HFFc6 (cell line): ENCODE measurements around the gene UAP1L1. TPM values are rescaled to one million over a fixed set of nuclear protein-coding genes. Genes with fewer than 3 reads are reported as not detected.

Experiments used
- DNase-seq: peaks from one replicate; pipeline ENCODE4 v3.0.0-alpha.2; 2018
- H3K27ac Mint-ChIP-seq: 2 replicates; pipeline ENCODE4 v1.8.0; 2020; ENCODE audit warnings: mild to moderate bottlenecking, mixed read lengths
- H3K27me3 Mint-ChIP-seq: 2 replicates; pipeline ENCODE4 v1.8.0; 2021; ENCODE audit warnings: mild to moderate bottlenecking, moderate library complexity, mixed read lengths; ENCODE audit not compliant: insufficient read depth
- H3K36me3 Mint-ChIP-seq: 2 replicates; pipeline ENCODE4 v1.8.0; 2021; ENCODE audit warnings: low read depth, mixed read lengths
- H3K4me1 Mint-ChIP-seq: 2 replicates; pipeline ENCODE4 v1.8.0; 2020; ENCODE audit warnings: low read depth, mixed read lengths
- H3K4me3 Mint-ChIP-seq: 2 replicates; pipeline ENCODE4 v1.8.0; 2020; ENCODE audit warnings: mild to moderate bottlenecking, moderate library complexity, mixed read lengths
- H3K9me3 Mint-ChIP-seq: 2 replicates; pipeline ENCODE4 v1.8.0; 2020; ENCODE audit warnings: mild to moderate bottlenecking, mixed read lengths
- CTCF ChIP-seq: fragments of 200-600 bp; sonication (generic); IDR thresholded peaks from 2 replicates; pipeline ENCODE4 v1.5.0; 2021; ENCODE audit warnings: antibody characterized with exemption, mild to moderate bottlenecking
- total RNA-seq, 6 experiments: library from RNA; stranded (reverse); fragmentation: NEBNext Ultra II Directional; extraction: Animal tissue kit (Norgen Biotek cat#: 25700); gene quantifications; 2 replicates in 1 of 6; 3 replicates in 5 of 6; pipeline ENCODE4 v1.2.3, GENCODE V29; 2021

The UAP1L1 gene
- total RNA-seq, 6 experiments from 2014 or later: 9.4 to 13.1 (median 10.6) TPM

DNA sequence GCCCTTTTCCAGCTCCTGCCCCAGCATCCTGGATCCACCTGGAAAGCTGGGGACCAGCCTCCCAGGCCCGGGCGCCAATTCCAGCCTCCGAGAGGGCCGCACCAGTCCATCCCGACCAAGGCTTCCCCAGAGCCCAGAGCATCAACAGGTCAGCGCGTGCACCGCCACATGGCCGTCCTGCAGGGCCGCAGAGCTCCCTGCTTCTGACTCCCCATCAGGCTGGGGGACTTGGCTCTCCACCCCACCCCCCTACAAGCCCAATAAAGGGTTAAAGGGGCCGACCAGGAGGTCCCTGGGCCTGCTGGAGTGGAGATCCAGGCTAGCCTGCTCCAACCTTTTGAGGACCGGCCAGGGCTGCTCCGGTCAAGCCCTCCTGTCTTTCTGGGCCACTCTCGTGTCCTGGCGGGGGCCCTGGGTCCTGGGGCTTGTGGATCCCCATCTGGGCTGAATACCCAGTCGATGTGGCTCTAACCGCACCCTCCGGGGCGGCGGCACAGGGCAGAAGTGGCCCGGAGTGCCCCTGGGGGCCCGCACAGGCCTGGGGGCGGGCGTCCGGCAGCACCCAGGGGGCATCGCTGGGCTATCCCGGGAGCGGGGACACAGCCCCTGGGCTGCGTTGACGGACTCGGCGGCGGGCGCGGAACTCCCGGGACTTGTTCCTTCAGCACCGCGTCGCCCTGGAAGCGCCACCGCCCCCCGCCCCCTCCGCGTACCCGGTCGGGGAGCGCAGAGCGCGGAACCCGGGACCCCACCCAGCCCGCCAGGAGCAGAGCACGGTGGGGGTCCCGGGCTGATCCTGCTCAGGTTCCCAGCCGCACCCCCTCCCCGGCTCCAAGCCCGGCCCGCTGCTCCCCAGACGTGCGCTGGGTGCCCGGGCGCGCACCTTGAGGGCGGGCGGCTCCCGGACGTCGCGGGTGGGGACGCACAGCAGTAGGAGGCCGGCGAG is 24.0 kb upstream of the UAP1L1 start:
- H3K4me1 Mint-ChIP-seq: peaks cover 6% of the 10 kb centered on the region
- H3K36me3 Mint-ChIP-seq: no peaks in the 10 kb centered on the region
- no peak for DNase-seq
- peaks cover 17% of the 10 kb centered on the region for H3K27me3 Mint-ChIP-seq
- TF ChIP-seq CTCF: no peak
- no peaks in the 10 kb centered on the region for H3K9me3 Mint-ChIP-seq
- no peak overlapping the region for H3K27ac Mint-ChIP-seq
- no peak overlapping the region for H3K4me3 Mint-ChIP-seq

- H3K4me1 Mint-ChIP-seq: peaks cover 6% of the 10 kb centered on the region
- DNase-seq: no peak
- H3K9me3 Mint-ChIP-seq: no peaks in the 10 kb centered on the region
- no peak within 1 kb of the TSS for H3K4me3 Mint-ChIP-seq
- TF ChIP-seq CTCF: no peak
- no peaks in the 10 kb centered on the region for H3K36me3 Mint-ChIP-seq
- peaks cover 17% of the 10 kb centered on the region for H3K27me3 Mint-ChIP-seq
- H3K27ac Mint-ChIP-seq: no peak within 1 kb of the TSS
Measured at GRCh38 chr9:137053944-137054931, 23.1 kb upstream of the UAP1L1 start, which contains the start of gene ENTPD2. TSS of gene ENTPD2 (minus strand) at chr9:137054061. CDS start at chr9:137053997, 64 bp downstream.

- Mint-ChIP-seq H3K27ac (no peak overlapping the region), H3K4me3 (no peak overlapping the region), H3K36me3 (no peaks in the 10 kb centered on the region), H3K9me3 (no peaks in the 10 kb centered on the region), H3K27me3 (peaks cover 12% of the 10 kb centered on the region), H3K4me1 (peaks cover 6% of the 10 kb centered on the region)
- TF ChIP-seq CTCF: no peak
- no peak for DNase-seq
Measured at GRCh38 chr9:137054932-137055384, 22.4 kb upstream of the UAP1L1 start.

DNA sequence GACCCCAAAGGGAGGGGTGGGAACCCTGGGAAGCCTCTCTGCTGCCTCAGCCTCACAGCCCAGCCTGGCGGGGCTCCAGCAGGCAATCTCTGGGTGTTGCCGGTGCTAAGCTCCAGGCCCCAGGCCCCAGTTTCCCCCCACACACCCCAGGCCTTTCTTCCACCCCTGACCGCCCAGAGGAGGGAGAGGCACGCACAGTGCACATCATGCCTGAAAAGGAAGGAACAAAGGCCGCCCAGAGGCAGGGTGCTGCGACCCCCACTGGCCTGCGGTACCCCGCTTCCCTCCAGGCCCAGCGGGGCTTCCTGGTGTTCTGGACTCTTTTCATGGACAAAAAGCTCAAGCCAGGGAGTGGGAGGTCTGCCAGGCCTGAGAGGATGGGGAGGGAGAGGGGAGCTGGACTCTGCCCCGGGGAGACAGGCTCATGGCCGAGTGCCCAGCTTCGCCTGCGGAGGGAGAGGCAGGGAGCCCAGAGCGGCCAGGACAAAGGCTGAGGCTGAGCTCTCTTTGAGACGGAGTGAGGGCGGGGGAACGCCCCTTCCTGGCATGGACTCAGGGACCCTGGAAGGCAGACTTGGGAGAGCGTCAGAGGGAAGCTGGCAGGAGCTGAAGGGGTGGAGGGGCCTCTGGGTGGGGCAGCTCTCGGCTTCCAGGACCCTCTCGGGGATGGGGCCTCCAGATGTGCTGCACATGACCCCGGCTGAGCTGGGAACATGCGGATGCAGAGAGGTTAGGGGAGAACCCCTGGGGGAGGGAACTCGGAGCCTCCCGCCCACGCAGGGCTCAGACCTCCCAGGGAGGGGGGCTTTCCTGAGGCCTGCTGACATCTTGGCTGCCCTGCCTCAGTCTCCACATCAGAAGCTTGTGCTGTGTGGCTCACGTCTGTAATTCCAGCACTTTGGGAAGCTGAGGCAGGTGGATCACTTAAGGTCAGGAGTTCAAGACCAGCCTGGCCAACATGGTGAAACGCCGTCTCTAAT is 21.6 kb upstream of the UAP1L1 start:
- H3K4me1 Mint-ChIP-seq: peaks cover 6% of the 10 kb centered on the region
- no peaks in the 10 kb centered on the region for H3K9me3 Mint-ChIP-seq
- peaks cover 12% of the 10 kb centered on the region for H3K27me3 Mint-ChIP-seq
- no peak for TF ChIP-seq CTCF
- no peak overlapping the region for H3K27ac Mint-ChIP-seq
- no peak overlapping the region for H3K4me3 Mint-ChIP-seq
- peak; percentile 32 for DNase-seq
- H3K36me3 Mint-ChIP-seq: no peaks in the 10 kb centered on the region
